Suprapubic skin (tissue), 4 donors: Measurements from ENCODE around the gene NEB.

Experiments
- POLR2A ChIP-seq, 2 donors: fragments of 450-650 bp; IDR thresholded peaks; one replicate each; pipeline ENCODE4 v1.6.1; 2017; ENCODE audit warnings: antibody characterized with exemption in 2 of 2, mild to moderate bottlenecking in 2 of 2, moderate library complexity in 2 of 2
- POLR2AphosphoS5 ChIP-seq, 3 donors: sonication (generic); formaldehyde crosslinking; IDR thresholded peaks; one replicate each; pipeline ENCODE4 v1.6.1; 2017; ENCODE audit warnings: antibody characterized with exemption in 3 of 3
- TF ChIP-seq, protein P1 (sequence below), 2 donors: fragments of 200-600 bp in 1 of 2; fragments of 450-650 bp in 1 of 2; sonication (generic) in 1 of 2; IDR thresholded peaks; one replicate each; pipeline ENCODE4 v1.5.1; 2016 to 2019; ENCODE audit warnings: antibody characterized with exemption in 2 of 2, mild to moderate bottlenecking in 1 of 2, moderate library complexity in 1 of 2

DNA sequence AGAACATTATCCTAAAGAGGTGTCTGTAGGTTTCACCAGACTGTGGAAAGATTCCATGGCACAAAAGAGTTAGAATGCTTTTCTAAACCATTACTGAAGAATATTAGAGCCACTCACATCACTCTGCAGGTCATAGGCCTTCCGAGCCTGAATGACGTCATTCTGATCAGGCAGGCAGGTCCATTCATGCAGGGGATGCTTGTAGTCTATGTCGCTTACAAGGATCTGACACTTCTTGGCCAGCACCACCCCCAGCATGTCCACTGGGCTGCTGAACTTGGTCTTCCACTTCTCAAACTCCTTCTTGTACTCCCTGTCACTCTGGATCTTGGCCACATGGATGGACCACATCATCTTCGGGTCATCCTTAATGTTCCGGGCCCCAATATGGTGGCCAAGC, 120.1 kb downstream of the NEB start:
- TF ChIP-seq POLR2A (IDR thresholded peaks at IDR 0.05) (no peak), POLR2AphosphoS5 (IDR thresholded peaks at IDR 0.05) (no peak)
- TF ChIP-seq, protein P1, sequence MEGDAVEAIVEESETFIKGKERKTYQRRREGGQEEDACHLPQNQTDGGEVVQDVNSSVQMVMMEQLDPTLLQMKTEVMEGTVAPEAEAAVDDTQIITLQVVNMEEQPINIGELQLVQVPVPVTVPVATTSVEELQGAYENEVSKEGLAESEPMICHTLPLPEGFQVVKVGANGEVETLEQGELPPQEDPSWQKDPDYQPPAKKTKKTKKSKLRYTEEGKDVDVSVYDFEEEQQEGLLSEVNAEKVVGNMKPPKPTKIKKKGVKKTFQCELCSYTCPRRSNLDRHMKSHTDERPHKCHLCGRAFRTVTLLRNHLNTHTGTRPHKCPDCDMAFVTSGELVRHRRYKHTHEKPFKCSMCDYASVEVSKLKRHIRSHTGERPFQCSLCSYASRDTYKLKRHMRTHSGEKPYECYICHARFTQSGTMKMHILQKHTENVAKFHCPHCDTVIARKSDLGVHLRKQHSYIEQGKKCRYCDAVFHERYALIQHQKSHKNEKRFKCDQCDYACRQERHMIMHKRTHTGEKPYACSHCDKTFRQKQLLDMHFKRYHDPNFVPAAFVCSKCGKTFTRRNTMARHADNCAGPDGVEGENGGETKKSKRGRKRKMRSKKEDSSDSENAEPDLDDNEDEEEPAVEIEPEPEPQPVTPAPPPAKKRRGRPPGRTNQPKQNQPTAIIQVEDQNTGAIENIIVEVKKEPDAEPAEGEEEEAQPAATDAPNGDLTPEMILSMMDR (IDR thresholded peaks at IDR 0.05), result no peak
